Stimulated activated CD8-positive, alpha-beta memory T cell treated with anti-CD3 and anti-CD28 coated beads, Interleukin-15, amount 100 ng/mL, for 4 hours (primary cell): ENCODE measurements around the gene ARMC9.

ENCODE experiments used
- DNase-seq, 2 donors: peaks; one replicate each; pipeline ENCODE4 v3.0.0-alpha.2; 2020; ENCODE audit warnings: low read depth in 2 of 2

The ARMC9 gene

GRCh38 chr2:231382116-231382515 lies 183.7 kb downstream of the ARMC9 start:
- DNase-seq = no peak

DNA sequence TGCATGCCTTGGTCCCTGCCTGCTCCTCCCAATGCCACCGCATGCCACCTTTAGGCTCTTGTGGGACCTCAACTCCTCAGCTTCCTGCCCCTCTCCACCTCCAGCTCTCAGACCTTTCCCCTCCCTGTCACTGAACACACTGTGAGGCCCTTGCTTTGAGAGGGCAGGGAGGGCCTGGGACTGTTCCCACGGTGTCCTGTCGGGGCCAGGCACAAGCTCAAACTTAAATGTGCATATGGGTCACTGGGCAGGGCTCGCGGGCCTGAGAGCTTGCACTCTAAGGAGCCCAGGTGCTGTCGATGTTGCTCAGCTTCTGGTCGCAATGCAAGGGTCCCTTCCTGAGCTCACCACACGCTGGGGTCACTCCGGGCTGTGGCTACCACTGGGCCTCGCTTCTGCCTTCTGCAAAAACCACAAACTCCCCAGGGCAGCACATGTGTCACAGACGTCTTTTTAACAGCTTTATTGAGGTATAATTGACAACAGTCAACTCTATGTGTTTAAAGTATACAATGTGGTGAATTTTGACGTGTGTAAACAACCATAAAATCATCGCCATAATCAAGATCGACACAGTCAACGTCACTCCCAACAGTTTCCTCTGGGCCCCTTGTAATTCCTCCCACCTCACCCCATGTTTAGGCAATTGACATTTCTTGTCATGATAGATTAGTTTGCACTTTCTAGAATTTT lies 185.1 kb downstream of the ARMC9 start:
- DNase-seq = peak in 1 of 2 donors; percentile 13

GRCh38 chr2:231384109-231384435 lies 185.6 kb downstream of the ARMC9 start:
- DNase-seq = no peak

DNA sequence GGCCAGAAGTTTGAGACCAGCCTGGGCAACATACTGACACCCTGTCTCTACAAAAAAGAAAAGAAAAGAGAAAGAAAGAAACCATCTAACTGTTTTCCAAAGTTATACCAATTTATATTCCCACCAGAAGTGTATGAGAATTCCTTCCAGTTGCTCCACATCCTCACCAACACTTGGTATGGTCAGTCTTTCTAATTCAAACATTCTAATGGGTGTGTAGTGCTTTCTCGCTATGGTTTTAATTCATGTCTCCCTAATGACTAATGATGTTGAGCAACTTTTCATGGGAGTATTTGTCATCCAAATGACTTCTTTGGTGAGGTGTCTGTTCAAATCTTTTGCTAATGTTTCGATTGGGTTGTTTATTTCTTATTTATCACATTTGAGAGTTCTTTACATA lies 186.5 kb downstream of the ARMC9 start:
- DNase-seq = no peak

DNA sequence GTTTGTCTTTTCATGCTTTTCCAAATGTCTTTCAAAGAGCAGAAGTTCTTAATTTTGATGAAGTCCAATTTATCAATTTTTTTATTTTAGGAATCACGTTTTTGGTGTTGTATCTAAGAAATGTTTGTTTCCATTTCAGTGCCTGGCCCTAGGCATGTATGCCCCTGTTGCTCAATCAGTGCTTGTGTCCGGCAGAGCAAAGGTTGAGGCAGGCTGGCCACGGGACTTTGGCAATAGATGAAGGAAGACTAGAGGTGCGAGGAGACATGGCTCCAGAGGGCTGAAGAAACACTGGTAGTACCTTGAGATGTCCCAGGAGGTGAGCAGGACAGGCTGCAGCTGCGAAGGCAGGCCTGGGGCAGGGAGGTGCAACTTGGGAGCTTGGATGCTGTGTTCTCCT lies 187.0 kb downstream of the ARMC9 start:
- DNase-seq = no peak

DNA sequence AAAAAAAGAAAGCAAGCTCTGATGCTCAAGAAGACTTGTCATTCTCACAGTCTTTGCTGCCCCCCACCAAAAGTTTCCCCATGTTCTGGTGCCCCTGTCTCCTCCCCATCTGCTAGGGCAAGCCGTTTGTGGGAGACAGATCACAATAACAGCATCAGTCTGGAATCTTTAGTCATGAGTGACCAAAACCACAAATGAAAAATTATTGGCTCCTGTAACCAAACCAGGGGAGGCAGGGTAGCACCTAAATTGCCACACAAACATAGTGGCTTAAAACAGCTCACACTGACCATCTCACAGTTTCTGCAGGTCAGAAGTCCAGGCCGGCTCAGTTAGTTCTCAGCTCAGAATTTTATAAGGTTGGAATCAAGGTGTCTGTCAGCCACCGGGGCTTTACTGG lies 188.0 kb downstream of the ARMC9 start:
- no peak for DNase-seq

- DNase-seq = no peak
Observed at GRCh38 chr2:231387904-231388724, 189.7 kb downstream of the ARMC9 start.

DNA sequence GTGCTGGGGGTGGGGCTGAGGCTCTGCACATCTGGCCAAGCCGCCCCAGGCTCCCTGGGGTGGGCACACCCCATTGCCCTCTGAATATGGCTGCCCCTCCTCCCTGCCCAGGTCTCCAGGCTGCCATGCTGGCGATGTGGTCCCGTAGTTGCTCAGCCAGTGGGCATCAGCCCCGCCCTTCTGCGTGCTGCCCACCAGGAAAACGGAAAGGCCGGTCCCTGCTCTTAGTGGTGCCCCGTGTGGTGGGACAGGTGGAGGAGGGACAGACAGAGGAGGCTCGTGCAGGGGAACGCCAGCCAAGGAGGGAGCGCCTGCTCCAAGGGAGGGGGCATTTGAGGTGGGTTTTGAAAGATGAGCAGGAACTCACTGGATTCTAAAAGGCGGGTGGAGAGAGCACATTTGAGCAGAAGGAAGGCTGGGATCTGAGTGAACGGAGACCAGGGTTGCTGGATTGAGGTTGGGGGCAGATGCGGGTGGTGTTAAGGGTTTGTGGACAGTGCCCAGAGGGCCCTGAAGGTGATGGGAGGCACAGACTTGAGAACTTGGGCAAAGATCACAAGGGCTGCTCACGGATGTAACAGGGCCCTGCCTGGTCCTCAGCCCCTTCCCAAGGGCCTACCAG lies 190.4 kb downstream of the ARMC9 start:
- DNase-seq = no peak

GRCh38 chr2:231390667-231391066 lies 192.2 kb downstream of the ARMC9 start:
- no peak for DNase-seq

GRCh38 chr2:231391981-231392380 lies 193.6 kb downstream of the ARMC9 start:
- DNase-seq = no peak

- DNase-seq = no peak
Observed at GRCh38 chr2:231392431-231393148, 194.2 kb downstream of the ARMC9 start.

GRCh38 chr2:231393149-231394131 lies 195.0 kb downstream of the ARMC9 start:
- DNase-seq = peak; percentile 27 to 40

DNA sequence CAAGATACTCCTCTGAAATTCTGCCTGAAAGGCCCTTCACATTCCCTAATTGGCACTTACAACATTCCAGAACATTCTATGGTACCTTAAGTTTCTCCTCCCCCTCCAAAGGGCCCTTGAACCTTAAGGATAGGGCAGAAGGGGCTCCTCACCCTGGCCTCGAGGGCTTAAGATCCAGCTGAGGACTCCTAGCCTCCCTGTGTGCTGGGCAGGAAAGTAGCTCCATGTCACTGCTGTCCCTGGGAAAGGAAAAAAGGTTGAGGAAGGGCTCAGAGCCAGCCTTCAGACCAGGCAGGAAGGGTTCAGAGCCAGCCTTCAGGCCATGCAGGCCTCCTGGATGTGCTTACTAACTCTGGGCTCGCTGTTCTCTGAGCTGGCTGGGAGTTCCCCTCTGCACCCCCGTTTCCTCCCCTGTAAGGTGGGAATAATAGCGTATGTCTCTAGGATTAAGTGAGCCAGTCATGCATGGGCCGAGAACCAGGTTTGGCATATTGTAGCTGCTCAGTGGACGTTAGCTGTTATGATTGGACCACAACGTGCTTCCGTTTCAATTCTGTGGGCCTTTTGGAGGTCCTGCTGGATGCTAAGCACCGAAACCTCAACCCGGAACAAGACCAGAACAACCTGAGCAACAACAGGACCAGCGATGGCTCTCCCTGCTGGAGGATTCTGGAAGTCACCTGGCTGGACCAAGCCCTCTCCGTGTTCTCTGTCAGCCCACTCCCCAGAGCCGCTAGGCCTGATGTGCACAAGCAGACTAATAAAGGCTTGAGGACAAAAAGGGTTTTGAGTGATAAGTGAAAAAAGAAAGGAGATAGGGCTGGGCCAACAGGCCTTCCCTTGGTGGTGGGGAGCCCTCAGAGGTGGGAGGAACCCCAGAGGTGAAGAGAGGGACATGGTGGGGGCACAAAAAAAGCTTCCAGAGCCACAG lies 196.0 kb downstream of the ARMC9 start:
- DNase-seq = no peak

DNA sequence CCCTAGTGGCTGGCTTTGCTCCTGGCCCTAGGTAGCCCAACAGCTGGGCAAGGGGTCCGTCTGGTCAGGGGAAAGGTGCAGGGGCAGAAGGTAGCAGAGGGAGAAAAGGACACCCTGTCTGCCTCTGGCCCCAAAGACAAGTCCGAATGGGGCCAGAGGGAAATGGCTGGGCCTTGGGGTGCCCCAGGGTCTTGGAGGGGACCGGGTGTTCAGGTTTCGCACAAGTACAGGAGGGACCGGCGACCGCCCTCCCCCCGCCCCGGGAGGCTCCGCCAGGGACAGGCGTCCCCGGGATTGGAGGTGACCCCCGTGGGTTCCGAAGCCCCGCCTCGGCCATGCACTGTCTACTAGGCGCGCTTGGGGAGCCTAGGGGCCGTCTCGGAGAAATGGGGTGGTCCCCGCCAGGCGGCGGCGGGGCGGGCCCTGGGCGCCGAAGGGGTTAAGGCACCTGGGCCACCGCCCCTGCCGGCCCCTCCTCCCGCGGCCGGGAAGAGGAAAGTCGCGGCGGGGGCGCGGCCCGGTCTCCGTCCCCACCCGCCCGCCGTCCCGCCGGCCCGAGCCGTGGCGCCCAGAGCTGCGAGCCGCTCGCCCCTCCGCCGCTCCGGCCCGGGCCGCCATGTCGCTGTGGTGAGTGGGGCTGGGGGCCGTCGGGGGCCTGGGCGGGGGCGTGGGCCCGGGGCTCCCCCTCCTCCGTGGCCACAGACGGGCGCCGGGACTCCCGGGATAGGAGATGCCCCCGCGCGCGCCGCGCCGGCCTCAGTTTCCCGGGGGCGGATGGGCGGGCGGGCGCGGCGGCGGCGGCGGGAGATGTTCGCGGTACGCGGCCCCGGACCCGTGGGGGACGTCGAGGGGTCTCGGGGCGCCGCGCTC lies 197.0 kb downstream of the ARMC9 start, which contains the start of gene B3GNT7:
B3GNT7 (plus strand) TSS at position 523 of the 870 bp plus-strand sequence; CDS start at position 617, 94 bp downstream.
- DNase-seq = no peak

DNA sequence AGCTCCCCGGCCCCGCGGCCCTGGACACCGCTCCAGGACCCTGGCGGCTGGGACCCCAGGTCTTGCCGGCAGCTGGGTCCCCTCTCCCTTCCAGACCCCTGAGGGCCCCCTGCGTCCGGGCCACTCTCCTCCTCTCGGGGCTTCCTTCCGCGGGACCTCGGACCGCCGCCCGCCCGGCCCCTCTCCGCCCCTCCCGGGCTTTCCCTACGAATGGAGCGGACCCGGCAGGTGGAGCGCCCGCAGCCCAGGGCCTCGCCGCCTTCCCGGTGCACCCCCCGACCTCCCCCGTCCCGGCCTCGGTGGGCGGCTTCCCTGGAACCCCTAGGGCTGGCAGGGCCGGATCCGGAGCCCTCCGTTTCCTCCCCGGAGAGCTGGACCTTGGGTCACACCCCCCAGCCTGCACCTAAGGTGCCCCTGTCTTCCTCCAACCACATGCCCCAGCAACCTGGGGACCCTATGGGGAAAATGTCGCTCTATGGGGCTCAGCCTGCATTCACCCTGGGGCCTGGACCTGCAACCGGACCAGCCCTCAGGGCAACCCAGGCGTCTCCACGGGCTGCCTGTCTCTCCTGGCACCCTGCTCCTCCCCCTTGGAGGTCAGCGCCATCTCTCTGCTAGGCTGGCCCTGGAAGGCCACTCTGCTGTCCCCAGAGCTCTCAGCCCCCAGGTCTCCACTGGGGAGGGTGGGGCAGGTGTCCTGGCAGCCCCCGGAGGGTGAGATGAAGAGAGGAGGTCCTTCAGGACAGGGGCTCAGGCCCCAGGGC lies 197.8 kb downstream of the ARMC9 start:
- no peak for DNase-seq

DNA sequence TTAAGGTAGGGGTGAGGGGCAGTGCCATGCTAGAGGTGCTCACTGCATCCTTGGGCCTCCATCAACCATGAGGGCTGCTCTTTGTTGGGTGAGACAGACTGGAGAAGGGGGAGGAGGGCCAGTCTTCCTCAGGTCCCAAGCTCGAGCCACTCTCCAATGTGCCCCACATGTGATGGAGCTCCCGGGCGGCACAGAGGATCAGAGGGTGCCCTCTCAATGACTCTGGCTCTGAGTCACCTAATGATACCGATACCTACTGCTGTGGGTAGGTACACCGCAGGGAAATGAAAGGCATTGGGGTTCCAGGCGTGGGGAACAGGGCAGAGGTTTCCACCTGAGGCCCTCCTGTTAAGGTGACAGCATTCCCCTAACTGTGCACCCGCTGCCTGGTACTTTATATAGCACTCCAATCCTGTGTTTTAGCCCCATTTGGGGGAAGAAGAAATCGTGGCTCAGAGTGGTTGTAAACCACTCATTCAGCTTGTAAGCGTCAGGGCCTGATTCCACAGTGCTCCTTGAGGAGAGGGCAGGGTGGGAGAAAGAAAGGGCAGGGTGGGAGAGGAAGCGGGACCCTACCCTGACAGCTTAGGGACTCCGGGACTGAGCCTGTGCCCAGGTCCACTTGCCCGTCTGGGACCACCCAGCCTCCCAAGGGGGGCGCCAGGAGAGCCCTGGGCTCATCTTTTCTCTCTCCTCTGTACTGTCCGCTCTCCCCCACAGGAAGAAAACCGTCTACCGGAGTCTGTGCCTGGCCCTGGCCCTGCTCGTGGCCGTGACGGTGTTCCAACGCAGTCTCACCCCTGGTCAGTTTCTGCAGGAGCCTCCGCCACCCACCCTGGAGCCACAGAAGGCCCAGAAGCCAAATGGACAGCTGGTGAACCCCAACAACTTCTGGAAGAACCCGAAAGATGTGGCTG lies 198.8 kb downstream of the ARMC9 start:
- no peak for DNase-seq

DNA sequence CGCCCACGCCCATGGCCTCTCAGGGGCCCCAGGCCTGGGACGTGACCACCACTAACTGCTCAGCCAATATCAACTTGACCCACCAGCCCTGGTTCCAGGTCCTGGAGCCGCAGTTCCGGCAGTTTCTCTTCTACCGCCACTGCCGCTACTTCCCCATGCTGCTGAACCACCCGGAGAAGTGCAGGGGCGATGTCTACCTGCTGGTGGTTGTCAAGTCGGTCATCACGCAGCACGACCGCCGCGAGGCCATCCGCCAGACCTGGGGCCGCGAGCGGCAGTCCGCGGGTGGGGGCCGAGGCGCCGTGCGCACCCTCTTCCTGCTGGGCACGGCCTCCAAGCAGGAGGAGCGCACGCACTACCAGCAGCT lies 199.5 kb downstream of the ARMC9 start:
- no peak for DNase-seq
